SH-SY5Y (cell line): ENCODE data around the gene RC3H1.

Experiments
- GATA2 ChIP-seq: IDR thresholded peaks from 2 replicates; pipeline ENCODE4 v1.6.1; 2011; ENCODE audit warnings: mild to moderate bottlenecking, low read depth, low read length
- GATA3 ChIP-seq: IDR thresholded peaks from 2 replicates; pipeline ENCODE4 v1.6.1; 2011; ENCODE audit warnings: low read depth, mild to moderate bottlenecking, low read length, moderate library complexity

DNA sequence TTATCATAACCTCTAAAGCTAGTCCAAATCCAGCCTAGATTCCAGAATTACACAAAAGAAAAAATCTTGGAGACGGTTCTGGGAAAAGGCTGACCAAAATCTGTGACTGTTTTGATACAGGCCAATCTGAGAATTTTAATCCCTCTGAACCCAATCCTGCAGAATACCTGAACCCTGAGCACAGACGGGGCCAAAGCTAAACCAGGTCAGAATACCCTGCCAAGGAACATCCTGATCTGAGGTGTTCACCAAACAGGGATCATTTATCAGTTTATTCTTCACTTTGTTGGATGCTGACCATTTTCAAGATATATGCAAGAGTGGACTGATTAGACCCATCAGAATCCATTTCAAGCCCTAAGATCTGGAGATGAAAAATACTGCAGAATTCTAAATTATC lies 3.6 kb downstream of the RC3H1 start:
- TF ChIP-seq GATA2 (no peak), GATA3 (no peak)
